ENCODE results near the gene NT5DC3.

DNA sequence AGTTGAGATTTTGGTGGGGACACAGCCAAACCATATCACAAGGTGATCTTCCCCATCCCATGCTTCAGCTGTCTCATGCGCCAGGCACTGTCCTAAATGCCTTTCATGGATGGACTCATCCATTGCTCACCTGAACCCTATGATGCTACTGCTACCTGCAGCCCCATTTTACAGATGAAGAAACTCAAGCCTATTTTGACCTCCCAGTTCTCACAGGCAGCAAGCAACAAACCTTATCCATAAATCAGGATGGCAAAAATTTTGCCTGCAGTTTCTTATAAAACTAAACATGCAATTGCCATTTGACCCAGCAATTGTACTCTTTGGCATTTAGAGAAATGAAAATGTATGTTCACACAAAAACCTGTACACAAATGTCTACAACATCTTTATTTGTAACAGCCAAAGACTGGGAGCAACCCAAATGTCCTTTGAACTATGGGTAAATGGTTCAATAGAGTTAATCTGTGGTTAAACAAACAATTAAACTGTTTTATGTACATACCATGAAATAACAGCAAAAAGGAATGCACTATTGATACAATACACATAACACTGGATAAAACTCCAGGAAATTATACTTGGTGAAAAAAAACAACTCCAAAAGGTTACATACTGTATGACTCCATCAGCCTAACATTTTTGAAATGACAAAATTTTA lies 2.6 kb downstream of the NT5DC3 start:
- no peak for TF ChIP-seq CTCF (IDR thresholded peaks at IDR 0.05)
- no peak for TF ChIP-seq POLR2A (IDR thresholded peaks at IDR 0.05)

All from testis (tissue), 2 donors.